ENCODE measurements around the gene OTOA.
"Not testable (repeated sequence)": the region's sequence is repeated elsewhere in the genome, so short reads cannot be mapped to it uniquely, and the experiment has no call there.

The OTOA gene

GRCh38 chr16:21801538-21802374 lies 138.0 kb downstream of the OTOA start:
- not testable (repeated sequence) for DNase-seq (ENCODE audit: low read depth in 2 of 2, low spot score in 1 of 2)

DNA sequence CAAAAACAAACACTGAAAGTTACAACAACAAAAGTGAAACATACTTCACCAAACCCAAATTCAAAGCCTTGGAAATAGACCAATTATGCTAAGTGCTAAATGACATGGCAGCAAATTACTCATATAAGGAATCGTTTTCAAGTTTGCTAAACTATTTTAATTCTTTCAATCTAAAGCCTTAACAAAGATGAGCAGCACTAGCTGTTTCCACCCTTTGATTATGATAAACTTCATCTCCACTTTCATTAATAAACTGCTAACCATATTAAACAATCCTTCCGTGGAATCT lies 138.6 kb downstream of the OTOA start:
- DNase-seq (ENCODE audit: low read depth in 2 of 2, low spot score in 1 of 2): not testable (repeated sequence)

Measured in stimulated activated CD8-positive, alpha-beta memory T cell treated with anti-CD3 and anti-CD28 coated beads, Interleukin-4, amount 100 ng/mL, for 4 hours (primary cell).